Activated CD4-positive, alpha-beta T cell treated with anti-CD3 and anti-CD28 coated beads, Interleukin-2, amount 10 ng/mL, durations not matched to agents 24 days and 14 days (primary cell): ENCODE measurements around the gene RIC3. TPM values are rescaled to one million over a fixed set of nuclear protein-coding genes. Genes with fewer than 3 reads are reported as not detected.
A peak's percentile ranks its signal among the peaks of the same experiment; 100 is the strongest.

Experiments used
- DNase-seq: peaks from one replicate; pipeline ENCODE4 v3.0.0; 2022
- H3K27ac Mint-ChIP-seq: one replicate; pipeline ENCODE4 v1.8.0; 2022; ENCODE audit warnings: mild to moderate bottlenecking, mixed read lengths
- H3K27me3 Mint-ChIP-seq: one replicate; pipeline ENCODE4 v1.8.0; 2022; ENCODE audit warnings: mixed read lengths
- H3K36me3 Mint-ChIP-seq: one replicate; pipeline ENCODE4 v1.8.0; 2022; ENCODE audit warnings: low read depth, mild to moderate bottlenecking, mixed read lengths
- H3K4me1 Mint-ChIP-seq: one replicate; pipeline ENCODE4 v1.8.0; 2021; ENCODE audit warnings: mixed read lengths
- H3K4me3 Mint-ChIP-seq: one replicate; pipeline ENCODE4 v1.8.0; 2022; ENCODE audit warnings: mild to moderate bottlenecking, moderate library complexity, mixed read lengths
- H3K9me3 Mint-ChIP-seq: one replicate; pipeline ENCODE4 v1.8.0; 2021; ENCODE audit warnings: mixed read lengths
- intact Hi-C: fragments of 100-400 bp; cut with micrococcal nuclease; formaldehyde crosslinking; loops from one replicate; pipeline ENCODE4 v1.15.1; 2023
- total RNA-seq: library from RNA; stranded (reverse); gene quantifications from 2 replicates; pipeline ENCODE4 v1.2.3, GENCODE V29; 2022

The RIC3 gene
- total RNA-seq, 1 donor from 2014 or later, result 4.5 TPM

GRCh38 chr11:8201644-8202365 lies 33.0 kb upstream of the RIC3 start:
- DNase-seq, result no peak
- no peak overlapping the region for H3K27ac Mint-ChIP-seq
- no peaks in the 10 kb centered on the region for H3K4me1 Mint-ChIP-seq
- H3K9me3 Mint-ChIP-seq, result no peaks in the 10 kb centered on the region
- peaks cover 16% of the 10 kb centered on the region for H3K27me3 Mint-ChIP-seq
- intact Hi-C loops, result no loop called here
- H3K36me3 Mint-ChIP-seq, result no peaks in the 10 kb centered on the region
- no peak overlapping the region for H3K4me3 Mint-ChIP-seq

GRCh38 chr11:8199676-8200075 lies 30.9 kb upstream of the RIC3 start:
- intact Hi-C loops, result no loop called here
- DNase-seq, result no peak
- no peaks in the 10 kb centered on the region for H3K9me3 Mint-ChIP-seq
- no peaks in the 10 kb centered on the region for H3K4me1 Mint-ChIP-seq
- H3K36me3 Mint-ChIP-seq, result no peaks in the 10 kb centered on the region
- H3K27ac Mint-ChIP-seq, result no peak overlapping the region
- peaks cover 9% of the 10 kb centered on the region for H3K27me3 Mint-ChIP-seq
- no peak overlapping the region for H3K4me3 Mint-ChIP-seq

- no peak for DNase-seq
- Mint-ChIP-seq H3K36me3 (no peaks in the 10 kb centered on the region), H3K27me3 (peaks cover 9% of the 10 kb centered on the region), H3K4me3 (no peak overlapping the region), H3K9me3 (no peaks in the 10 kb centered on the region), H3K27ac (no peak overlapping the region), H3K4me1 (no peaks in the 10 kb centered on the region)
- intact Hi-C loops, result no loop called here
Measured at GRCh38 chr11:8196749-8197148, 27.9 kb upstream of the RIC3 start.

GRCh38 chr11:8194956-8195355 lies 26.1 kb upstream of the RIC3 start:
- Mint-ChIP-seq H3K4me1 (no peaks in the 10 kb centered on the region), H3K27me3 (peaks cover 9% of the 10 kb centered on the region), H3K9me3 (no peaks in the 10 kb centered on the region), H3K27ac (no peak overlapping the region), H3K36me3 (no peaks in the 10 kb centered on the region), H3K4me3 (no peak overlapping the region)
- intact Hi-C loops, result no loop called here
- DNase-seq, result no peak

- H3K4me3 Mint-ChIP-seq, result no peak overlapping the region
- no peaks in the 10 kb centered on the region for H3K4me1 Mint-ChIP-seq
- peaks cover 3% of the 10 kb centered on the region for H3K27me3 Mint-ChIP-seq
- no peak for DNase-seq
- H3K9me3 Mint-ChIP-seq, result no peaks in the 10 kb centered on the region
- intact Hi-C loops, result loop anchor here (1.0 kb wide), 1 partner anchor 373 kb away; no protein-coding TSS in a partner anchor
- H3K36me3 Mint-ChIP-seq, result no peaks in the 10 kb centered on the region
- H3K27ac Mint-ChIP-seq, result no peak overlapping the region
Measured at GRCh38 chr11:8192896-8193209, 24.0 kb upstream of the RIC3 start.

GRCh38 chr11:8192016-8192895 lies 23.4 kb upstream of the RIC3 start:
- Mint-ChIP-seq H3K36me3 (no peaks in the 10 kb centered on the region), H3K27me3 (no peaks in the 10 kb centered on the region), H3K4me3 (no peak overlapping the region), H3K9me3 (no peaks in the 10 kb centered on the region), H3K4me1 (no peaks in the 10 kb centered on the region), H3K27ac (no peak overlapping the region)
- intact Hi-C loops, result loop anchor here (1.0 kb wide), 1 partner anchor 374 kb away; no protein-coding TSS in a partner anchor
- peak; percentile 82 for DNase-seq

GRCh38 chr11:8190431-8190830 lies 21.6 kb upstream of the RIC3 start:
- Mint-ChIP-seq H3K4me1 (no peaks in the 10 kb centered on the region), H3K4me3 (no peak overlapping the region), H3K27me3 (no peaks in the 10 kb centered on the region), H3K27ac (no peak overlapping the region), H3K9me3 (no peaks in the 10 kb centered on the region), H3K36me3 (no peaks in the 10 kb centered on the region)
- intact Hi-C loops, result no loop called here
- DNase-seq, result no peak

GRCh38 chr11:8186429-8186828 lies 17.6 kb upstream of the RIC3 start:
- Mint-ChIP-seq H3K27ac (no peak overlapping the region), H3K4me3 (no peak overlapping the region), H3K36me3 (no peaks in the 10 kb centered on the region), H3K27me3 (peaks cover 13% of the 10 kb centered on the region), H3K4me1 (no peaks in the 10 kb centered on the region), H3K9me3 (no peaks in the 10 kb centered on the region)
- intact Hi-C loops, result no loop called here
- no peak for DNase-seq

- Mint-ChIP-seq H3K9me3 (no peaks in the 10 kb centered on the region), H3K4me3 (no peak overlapping the region), H3K36me3 (no peaks in the 10 kb centered on the region), H3K27ac (no peak overlapping the region), H3K4me1 (no peaks in the 10 kb centered on the region), H3K27me3 (peaks cover 15% of the 10 kb centered on the region)
- DNase-seq, result no peak
- intact Hi-C loops, result no loop called here
Measured at GRCh38 chr11:8183111-8183510, 14.3 kb upstream of the RIC3 start.

- DNase-seq, result no peak
- peaks cover 19% of the 10 kb centered on the region for H3K27me3 Mint-ChIP-seq
- H3K27ac Mint-ChIP-seq, result no peak overlapping the region
- no peaks in the 10 kb centered on the region for H3K36me3 Mint-ChIP-seq
- no peaks in the 10 kb centered on the region for H3K4me1 Mint-ChIP-seq
- intact Hi-C loops, result no loop called here
- H3K9me3 Mint-ChIP-seq, result no peaks in the 10 kb centered on the region
- H3K4me3 Mint-ChIP-seq, result no peak overlapping the region
Measured at GRCh38 chr11:8180469-8180868, 11.6 kb upstream of the RIC3 start.

- no peak for DNase-seq
- Mint-ChIP-seq H3K4me3 (no peak overlapping the region), H3K36me3 (no peaks in the 10 kb centered on the region), H3K27ac (no peak overlapping the region), H3K9me3 (no peaks in the 10 kb centered on the region), H3K27me3 (peaks cover 13% of the 10 kb centered on the region), H3K4me1 (no peaks in the 10 kb centered on the region)
- intact Hi-C loops, result no loop called here
Measured at GRCh38 chr11:8178297-8178696, 9.5 kb upstream of the RIC3 start.

GRCh38 chr11:8177136-8177535 lies 8.3 kb upstream of the RIC3 start:
- H3K36me3 Mint-ChIP-seq, result no peaks in the 10 kb centered on the region
- intact Hi-C loops, result no loop called here
- peaks cover 8% of the 10 kb centered on the region for H3K27me3 Mint-ChIP-seq
- no peaks in the 10 kb centered on the region for H3K9me3 Mint-ChIP-seq
- H3K4me1 Mint-ChIP-seq, result no peaks in the 10 kb centered on the region
- DNase-seq, result no peak
- no peak overlapping the region for H3K27ac Mint-ChIP-seq
- no peak overlapping the region for H3K4me3 Mint-ChIP-seq

GRCh38 chr11:8167796-8168195 lies 1.0 kb downstream of the RIC3 start:
- Mint-ChIP-seq H3K27ac (no peak overlapping the region), H3K27me3 (peaks cover 31% of the 10 kb centered on the region), H3K4me3 (peak overlapping the region; percentile 82), H3K4me1 (peaks cover 6% of the 10 kb centered on the region), H3K9me3 (peaks cover 13% of the 10 kb centered on the region), H3K36me3 (peaks cover 3% of the 10 kb centered on the region)
- DNase-seq, result no peak
- intact Hi-C loops, result no loop called here

GRCh38 chr11:8164746-8165145 lies 4.1 kb downstream of the RIC3 start:
- no peak overlapping the region for H3K27ac Mint-ChIP-seq
- intact Hi-C loops, result no loop called here
- H3K36me3 Mint-ChIP-seq, result peaks cover 3% of the 10 kb centered on the region

More at GRCh38 chr11:8164746-8165145, 4.1 kb downstream of the RIC3 start:
- Mint-ChIP-seq H3K9me3 (peaks cover 13% of the 10 kb centered on the region), H3K4me1 (peaks cover 6% of the 10 kb centered on the region), H3K27me3 (peaks cover 24% of the 10 kb centered on the region), H3K4me3 (no peak overlapping the region)
- no peak for DNase-seq
